Measurements from ENCODE around the gene PSMA7.
"Not testable (repeated sequence)": the region's sequence is repeated elsewhere in the genome, so short reads cannot be mapped to it uniquely, and the experiment has no call there.

Gene PSMA7

DNA sequence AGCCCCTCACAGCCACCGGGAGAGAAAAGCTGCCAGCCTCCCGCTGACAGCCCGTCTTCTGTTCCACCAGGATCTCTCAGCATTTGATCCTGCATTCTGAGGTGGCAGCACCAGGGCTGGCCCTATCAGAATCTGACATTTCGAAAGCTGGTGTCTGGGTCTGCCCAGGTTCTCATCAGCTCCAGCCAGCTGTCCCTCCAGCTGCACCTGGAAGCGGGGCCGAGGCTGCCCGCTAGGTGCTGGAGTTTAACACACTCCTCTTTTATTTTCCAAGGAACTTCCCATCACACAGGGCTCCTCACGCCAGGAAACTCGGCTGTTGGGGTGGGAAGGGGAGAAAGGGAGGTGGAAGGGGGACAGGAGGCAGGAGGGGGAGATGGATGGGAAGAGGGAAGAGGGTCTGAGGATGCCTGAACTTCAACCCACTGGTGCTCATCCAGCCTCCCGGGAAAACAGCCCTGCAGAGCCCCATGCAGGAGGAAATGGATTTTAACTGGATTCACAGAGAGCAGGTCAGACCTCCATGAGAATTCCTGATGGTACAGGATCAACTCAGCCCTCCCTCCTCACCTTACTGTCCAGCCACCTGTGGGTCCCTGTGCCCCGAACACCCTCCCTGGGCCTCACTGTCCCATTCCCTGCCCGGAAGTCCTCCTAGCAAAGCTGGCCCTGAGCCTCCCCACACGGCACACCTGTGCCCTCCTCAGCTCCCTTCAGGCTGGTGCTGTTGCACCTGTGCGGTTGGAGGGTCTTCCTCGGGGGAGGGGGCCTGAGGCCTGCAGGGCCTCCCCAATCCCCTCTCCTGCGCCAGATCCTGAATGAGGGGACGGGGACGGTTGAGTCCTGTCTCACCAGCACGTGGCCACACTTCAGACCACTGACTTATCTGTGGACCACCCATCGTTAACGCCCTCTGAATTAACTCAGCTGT lies 24.8 kb downstream of the PSMA7 start:
- no peak for DNase-seq

DNA sequence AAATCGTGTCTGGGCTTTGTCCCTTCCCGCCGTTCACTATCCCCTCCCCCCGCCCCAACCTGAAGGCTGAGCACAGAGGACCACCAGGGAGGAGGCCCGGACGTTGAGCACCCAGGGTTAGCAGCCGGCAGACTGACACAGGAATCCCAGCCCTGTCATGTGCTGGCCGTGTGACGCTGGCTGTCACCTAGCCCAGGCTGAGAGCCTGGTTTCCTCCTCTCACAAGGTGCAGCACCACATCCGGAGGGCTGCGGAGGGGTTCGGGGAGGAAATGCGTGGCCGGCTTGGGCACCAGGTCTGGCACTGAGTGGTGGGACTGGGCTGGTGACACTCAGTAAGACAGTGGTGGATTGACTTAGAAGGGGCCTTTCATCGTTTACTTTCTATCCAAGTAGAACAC lies 25.5 kb downstream of the PSMA7 start:
- DNase-seq: no peak

DNA sequence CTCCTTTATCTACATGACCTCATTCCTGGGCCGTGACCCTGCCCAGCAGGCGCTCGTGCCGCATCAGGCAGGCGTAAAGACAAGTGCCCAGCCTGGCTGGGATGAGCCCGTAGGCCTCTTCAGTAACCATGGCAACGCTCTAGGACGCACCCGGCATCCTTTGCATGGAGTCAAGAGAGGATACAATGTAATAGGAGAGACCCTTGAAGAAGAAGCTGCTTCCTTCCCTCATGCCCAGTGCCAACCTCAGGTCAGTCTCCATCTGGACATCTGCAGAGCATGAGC lies 25.9 kb downstream of the PSMA7 start:
- DNase-seq: no peak

DNA sequence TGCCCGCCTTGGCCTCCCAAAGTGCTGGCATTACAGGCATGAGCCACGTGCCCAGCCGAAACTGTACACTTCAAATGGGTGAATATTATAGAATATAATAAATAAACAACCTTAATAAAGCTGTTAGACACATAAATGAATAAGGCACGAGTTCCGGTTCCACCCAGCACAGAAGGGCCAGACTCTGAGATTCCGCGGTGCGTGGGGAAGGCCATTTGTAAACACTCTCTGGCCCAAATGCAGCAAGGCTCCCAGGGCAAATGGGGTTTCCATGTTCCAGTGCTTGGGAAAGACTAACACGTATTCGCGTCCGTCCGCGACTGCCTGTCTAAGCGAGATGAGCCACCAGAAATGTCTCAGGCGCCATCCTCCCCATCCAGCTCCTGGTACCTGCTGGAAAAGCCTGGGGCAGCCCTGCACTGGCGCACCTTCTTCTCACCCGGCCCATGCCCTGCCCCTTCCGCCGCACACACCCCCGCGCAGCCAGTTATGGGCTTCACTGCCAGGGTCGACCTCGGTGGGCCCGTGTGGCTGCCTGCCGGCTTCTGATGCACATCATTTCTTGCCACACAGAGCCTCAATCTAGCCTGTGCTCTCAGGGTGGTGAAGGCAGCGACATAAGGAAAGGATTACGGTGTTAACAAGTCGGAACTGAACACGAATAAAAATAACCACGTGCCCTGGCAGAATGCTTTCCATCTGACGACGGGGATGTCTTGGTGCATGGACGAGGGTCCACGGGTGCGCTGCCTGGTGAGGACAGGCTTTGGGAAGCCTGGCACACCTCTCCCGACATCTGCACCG lies 26.4 kb downstream of the PSMA7 start:
- no peak for DNase-seq

DNA sequence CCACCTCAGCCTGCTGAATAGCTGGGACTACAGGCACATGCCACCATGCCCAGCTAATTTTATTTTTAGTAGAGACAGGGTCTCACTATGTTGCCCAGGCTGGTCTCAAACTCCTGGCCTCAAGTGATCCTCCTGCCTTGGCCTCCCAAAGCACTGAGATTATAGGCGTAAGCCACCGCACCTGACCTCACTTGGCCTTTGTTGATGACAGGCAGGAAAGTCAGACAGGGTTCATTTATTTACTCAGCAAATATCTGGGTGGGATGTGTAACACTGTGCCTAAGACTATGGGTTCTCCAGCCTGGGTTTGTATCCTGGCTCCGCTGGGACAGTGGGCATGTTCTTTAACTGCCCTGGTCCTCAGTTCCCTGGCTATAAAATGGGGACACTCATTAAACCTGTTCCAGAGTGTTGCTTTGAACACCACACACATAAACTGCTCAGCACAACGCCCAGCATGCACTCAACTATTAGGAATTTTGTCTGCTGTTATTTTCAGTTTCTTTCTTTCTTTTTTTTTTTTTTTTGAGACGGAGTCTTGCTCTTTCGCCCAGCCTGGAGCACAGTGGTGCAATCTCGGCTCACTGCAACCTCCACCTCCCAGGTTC lies 27.3 kb downstream of the PSMA7 start:
- DNase-seq: not testable (repeated sequence)

DNA sequence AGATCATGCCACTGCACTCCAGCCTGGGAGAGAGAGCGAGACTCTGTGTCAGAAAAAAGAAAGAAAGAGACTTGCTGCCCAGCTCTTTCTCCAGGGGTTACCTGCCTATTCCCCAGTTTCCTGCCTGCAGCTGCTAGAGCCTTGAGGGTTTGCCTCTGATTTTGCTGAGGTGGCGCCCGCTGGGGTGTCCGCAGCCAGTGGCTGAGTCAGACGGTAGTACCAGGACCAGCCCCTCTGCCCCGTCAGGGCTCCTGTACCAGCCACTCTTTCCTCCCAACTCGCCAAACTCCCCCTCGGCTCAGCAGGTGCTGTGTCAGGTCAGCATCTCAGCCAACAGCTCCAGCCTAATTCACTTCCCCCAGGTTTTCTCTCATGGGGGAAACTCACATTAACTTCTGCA lies 28.3 kb downstream of the PSMA7 start:
- no peak for DNase-seq

DNA sequence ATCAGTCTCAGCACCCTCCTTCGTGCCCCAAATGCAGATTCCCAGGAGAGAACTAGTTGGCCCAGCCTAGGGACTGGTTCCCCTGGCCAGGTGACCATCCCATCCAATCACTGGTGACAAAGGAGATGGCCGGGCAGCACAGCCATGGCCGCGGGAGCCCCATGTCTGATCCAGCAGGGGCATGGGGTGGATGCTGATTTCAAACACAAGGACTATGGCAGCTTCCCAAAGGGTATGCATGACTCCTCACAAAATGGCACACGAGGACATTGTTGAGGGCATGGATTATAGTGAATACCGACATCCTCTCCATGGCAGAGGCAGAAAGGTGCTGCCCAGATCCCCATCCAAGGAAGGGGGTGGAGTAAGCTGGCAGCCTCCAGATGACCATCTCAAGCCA lies 30.8 kb downstream of the PSMA7 start:
- no peak for DNase-seq

DNA sequence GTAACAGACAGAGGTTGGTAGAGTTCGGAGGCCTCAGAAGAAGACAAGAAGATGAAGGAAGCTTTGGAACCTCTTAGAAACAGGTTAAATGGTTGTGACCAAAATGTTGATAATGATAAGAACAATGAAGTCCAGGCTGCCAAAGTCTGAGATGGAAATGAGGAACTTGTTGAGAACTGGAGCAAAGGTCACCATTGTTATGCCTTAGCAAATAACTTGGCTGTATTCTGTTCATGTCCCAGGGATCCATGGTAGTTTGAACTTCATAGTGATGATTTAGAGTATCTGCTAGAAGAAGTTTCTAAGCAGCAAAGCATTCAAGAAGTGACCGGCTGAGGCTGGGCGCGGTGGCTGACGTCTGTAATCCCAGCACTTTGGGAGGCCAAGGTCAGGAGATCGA lies 32.0 kb downstream of the PSMA7 start:
- no peak for DNase-seq

DNA sequence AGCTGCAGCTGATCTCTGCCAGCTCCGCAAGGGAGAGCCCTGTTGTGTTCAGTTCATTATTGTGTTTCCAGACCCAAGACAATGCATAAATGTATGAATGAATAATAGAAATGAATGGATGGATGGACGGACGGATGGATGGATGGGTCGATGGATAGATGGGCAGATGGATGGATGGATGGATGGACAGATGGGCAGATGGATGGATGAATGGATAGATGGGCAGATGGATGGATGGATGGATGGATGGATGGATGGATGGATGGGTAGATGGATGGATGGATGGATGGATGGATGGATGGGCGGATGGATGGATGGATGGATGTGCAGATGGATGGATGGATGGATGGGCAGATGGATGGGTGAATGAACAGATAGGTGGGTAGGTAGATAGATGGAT lies 37.6 kb downstream of the PSMA7 start:
- no peak for DNase-seq

DNA sequence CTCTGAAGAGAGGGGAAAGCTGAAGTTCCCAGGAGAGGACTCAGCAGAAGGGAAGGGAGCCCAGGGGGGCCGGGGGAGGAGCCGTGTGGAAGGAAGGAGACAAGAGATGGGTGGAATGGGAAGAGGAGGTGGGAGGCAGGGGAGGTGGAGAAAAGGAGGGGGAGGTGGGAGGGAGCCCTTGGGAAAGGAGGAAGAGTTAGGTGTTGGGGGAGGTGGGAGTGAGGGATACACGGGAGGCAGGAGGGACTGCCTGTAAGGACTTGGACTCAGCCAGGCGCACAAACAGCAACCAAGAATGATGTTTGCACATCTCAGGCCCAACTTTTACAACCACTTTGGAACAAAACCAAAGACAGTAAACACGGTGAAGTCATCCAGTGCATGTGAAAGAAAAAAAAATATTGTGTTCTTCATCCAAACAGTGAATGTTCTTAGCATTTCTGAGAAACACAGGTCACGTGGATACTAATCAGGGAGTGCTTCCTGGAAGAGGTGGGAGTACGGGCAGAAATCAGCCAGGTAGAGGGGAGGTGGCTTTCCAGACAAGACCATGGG lies 38.3 kb downstream of the PSMA7 start:
- DNase-seq: no peak

DNA sequence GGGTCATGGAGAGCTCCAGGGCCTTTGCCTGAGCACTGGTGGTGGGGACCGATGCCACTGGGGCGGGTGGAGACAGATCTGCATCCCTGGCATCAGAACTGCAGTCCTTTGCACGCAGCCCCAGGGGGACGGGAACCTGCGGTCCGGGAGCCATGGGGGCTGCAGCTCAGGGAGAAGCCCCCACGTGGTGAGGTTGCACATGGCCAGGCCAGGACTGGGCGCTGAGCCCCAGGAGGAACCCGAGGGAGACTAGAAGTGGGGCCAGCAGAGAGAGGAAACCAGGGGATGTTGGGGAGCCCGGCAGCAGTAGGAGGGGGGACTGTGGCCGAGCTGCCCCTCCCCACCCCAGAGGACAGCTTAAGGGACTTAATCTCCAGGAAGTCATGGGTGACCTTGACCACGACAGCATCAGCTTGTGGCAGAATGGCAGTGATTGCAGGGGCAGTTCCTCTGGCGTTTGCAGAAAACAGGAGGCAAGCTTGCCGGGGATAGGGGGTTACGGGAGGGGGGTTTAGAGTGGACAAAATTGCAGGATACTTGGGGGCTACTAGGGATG lies 38.9 kb downstream of the PSMA7 start:
- no peak for DNase-seq

DNA sequence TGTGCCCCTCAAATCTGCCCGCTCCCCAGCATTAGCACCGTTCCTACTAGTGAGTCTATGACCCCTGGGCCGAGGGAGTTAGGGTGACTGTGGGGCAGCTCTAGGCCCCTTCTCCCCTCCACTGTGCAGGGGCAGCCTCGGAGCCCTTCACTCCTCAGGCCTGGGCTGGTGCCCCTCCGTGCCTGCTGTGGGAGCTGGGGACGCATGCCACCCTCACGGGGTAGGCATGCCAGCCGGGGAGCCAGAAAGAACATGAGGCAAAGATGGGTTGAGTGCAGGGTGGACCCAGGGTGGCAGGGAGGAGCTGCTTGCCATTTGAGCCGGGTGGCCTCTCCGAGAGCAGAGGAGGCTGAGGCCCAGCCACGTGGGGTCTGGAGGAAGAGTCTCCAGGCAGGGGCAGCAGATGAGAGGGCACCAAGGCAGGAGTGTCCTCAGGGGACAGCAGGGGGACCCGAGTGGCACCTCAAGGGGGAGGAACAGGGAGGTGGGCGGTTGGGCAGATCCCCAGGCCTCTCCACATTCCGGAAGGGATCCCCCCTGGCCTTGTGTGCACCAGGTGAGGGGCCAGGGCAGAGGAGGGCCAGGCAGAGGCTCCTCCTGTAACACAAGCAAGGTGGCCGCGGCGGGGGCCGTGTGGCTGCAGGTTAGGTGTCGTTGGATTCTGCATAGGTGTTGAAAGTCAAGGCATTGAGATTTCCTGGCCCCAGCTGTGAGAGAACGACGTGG lies 39.5 kb downstream of the PSMA7 start:
- DNase-seq: no peak

DNA sequence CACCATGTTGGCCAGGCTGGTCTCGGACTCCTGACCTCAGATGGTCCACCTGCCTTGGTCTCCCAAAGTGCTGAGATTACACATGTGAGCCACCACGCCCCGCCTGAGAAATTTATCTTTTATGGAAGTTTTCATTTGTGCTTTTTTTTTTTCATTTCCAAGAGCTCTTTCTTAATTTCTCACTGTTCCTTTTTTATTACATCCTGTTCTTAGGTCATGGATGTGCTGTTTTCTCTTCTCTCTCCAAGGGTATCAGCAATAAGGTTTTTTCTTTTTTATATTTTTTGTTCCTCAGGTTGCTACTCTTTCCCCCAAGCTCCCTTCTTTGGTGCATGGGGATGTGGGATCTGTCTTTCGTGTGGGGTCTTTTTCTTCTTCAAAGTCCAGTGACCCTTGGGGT lies 42.1 kb downstream of the PSMA7 start:
- DNase-seq: no peak

DNA sequence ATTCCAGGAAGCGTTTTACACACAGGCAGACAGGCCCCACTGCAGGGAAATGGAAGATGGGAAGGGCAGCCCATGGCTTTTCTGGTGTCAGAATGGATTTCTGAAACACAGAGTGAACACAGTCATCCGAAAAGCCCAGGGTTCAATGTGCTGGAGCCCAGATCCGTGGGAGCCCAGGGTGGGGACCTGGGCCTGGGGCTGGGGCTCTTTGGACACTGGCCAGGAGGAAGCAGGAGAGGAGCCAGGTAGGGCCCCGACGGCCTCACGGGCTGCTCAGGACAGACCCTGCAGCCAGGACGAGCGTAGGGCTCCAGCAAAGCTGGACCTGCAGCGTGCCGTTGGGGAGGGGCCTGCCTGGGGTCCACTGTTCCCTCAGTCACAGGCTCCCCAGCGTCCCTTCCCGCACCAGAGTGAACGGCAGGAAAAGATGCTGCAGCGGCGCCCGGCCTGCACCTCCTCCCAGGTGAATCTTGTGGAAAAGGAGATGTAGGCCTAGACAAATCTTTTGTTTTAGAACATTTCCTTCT lies 45.2 kb downstream of the PSMA7 start:
- DNase-seq: no peak

DNA sequence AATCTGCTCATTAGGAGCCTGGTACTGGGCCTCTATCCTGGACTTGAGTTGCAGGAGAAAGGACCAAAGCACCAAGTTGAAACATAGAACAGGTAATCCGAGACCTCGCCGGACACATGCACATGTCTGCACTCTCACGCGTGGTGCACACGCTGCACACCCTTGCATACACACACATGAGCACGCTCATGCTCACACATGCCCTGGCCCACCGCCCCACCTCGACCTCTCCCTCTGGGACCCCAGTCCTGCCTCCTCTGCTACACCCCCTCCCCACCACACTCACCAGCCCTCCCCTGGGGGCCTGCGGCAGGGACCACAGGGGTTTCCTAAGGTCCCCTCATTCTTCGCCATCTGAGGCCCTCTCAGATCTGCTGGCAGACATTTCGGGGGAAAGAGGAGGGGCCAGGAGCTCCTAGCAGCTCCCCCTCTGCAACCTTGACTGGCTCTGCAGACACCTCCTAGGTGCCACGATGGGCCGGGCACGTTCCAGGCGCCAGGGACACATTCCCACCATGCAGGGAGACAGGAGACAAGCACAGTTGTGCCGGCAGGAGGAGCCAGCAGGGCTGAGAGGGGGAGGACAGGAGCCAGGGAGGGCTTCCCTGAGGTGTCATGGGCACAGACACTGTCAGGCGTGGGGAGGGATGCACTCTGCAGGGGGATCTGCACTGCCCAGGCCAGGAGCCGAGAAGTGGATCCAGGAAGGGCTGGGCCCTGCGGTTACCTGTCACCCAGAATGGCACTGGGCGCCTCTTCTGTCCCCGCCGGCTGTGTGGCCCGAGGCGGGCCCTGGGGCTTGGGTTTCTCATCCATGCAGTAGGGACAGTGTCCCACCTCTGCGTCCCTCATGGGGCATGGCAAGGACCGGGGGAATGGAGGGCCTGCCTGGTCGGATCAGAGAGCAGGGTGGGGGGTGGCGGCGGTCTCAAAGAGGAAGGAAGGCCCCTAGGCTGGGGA lies 46.5 kb downstream of the PSMA7 start:
- no peak for DNase-seq

DNA sequence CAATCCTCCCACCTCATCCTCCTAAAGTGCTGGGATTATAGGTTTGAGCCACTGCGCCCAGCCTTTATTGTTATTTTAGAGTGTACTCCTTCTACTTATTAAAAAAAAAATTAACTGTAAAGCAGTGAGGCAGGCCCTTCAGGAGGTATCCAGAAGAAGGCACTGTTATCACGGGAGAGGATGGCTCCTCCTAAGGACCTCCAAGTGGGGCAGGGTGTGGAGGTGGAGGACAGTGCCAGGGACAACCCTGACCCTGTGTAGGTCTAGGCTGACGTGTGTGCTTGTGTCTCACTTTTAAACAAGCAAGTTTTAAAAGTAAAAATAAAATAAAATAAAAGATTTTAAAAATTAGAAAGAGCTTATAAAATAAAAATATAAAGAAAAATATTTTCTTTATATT lies 53.8 kb downstream of the PSMA7 start:
- no peak for DNase-seq

DNA sequence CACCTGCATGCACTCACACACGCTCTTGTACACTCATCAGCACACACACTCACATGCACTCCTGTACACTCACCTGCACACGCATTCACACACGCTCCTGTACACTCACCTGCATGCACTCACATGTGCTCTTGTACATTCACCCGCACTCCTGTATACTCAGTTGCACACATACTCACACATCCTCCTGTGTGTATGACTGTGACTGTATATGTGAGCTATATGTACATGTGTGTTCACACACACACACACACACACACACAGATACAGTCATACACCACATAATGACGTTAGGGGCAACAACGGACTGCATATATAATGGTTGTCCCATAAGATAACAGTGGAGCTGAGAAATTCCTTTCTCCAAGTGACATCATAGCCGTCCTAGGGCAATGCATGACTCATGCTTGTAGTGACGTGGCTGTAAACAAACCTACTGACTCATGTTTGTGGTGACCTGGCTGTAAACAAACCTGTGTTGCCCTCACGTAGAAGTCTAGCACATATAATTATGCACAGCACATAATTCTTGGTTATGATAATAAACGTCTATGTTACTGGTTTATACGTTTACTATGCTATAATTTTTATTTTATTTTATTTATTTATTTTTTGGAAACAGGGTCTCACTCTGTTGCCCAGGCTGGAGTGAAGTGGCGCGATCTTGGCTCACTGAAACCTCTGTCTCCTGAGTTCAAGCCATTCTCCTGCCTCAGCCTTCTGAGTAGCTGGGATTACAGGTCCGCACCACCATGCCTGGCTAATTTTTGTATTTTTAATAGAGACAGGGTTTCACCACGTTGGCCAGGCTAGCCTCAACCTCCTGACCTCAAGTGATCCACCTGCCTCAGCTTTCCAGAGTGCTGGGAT lies 54.7 kb downstream of the PSMA7 start:
- DNase-seq: no peak

DNA sequence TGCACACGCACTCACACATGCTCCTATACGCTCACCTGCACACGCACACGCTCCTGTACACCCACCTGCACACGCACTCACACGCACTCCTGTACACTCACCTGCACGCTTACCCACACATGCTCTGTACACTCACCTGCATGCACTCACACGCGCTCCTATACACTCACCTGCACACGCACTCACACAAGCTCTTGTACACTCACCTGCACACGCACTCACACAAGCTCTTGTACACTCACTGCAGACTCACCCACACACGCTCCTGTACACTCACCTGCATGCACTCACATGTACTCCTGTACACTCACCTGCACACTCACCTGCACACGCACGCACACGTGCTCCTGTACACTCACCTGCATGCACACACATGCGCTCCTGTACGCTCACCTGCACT lies 55.6 kb downstream of the PSMA7 start:
- DNase-seq: no peak

DNA sequence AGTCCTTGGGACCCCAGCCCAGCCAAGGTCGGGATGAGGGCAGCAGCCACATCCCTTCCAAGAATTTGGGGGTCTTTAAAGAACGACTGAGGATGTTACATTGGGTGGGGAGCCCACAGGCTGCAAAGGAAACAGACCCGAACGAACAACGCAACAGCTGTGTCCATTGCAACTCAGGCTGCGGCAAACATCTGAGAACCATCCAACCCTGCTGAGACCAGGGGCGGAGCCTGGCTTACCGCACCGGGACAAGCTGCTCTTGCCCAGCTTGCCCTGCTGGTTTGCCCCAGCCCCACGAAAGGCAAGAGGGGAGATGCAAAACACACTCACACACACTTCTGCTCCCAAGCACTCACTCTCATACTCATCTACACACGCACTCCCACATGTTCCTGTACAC lies 56.0 kb downstream of the PSMA7 start:
- no peak for DNase-seq
